HG03354 (cell line): ENCODE measurements around the gene RBCK1.

Experiments
- ATAC-seq: cut with Tn5 transposase; IDR thresholded peaks from one replicate; pipeline ENCODE4 v1.9.1; 2021; ENCODE audit warnings: mild to moderate bottlenecking; ENCODE audit not compliant: unreplicated experiment, poor library complexity, severe bottlenecking

RBCK1 gene

GRCh38 chr20:414161-414560, 6.1 kb downstream of the RBCK1 start:
- ATAC-seq = no peak

- ATAC-seq = no peak
Measured at GRCh38 chr20:415820-416322, 7.8 kb downstream of the RBCK1 start.

GRCh38 chr20:416950-417800, 9.1 kb downstream of the RBCK1 start:
- no peak for ATAC-seq

GRCh38 chr20:417801-418342, 9.8 kb downstream of the RBCK1 start:
- ATAC-seq = no peak

GRCh38 chr20:418858-419365, 10.8 kb downstream of the RBCK1 start:
- no peak for ATAC-seq

- no peak for ATAC-seq
Measured at GRCh38 chr20:419556-420165, 11.6 kb downstream of the RBCK1 start.

- ATAC-seq = no peak
Measured at GRCh38 chr20:420166-420620, 12.1 kb downstream of the RBCK1 start.

- no peak for ATAC-seq
Measured at GRCh38 chr20:420721-421574, 12.8 kb downstream of the RBCK1 start.

GRCh38 chr20:421685-422250, 13.7 kb downstream of the RBCK1 start:
- no peak for ATAC-seq

GRCh38 chr20:426566-426965, 18.5 kb downstream of the RBCK1 start:
- ATAC-seq = no peak

GRCh38 chr20:427401-427800, 19.3 kb downstream of the RBCK1 start:
- no peak for ATAC-seq

GRCh38 chr20:427849-428657, 20.0 kb downstream of the RBCK1 start:
- ATAC-seq = no peak

GRCh38 chr20:428658-429200, 20.6 kb downstream of the RBCK1 start:
- no peak for ATAC-seq

- no peak for ATAC-seq
Measured at GRCh38 chr20:430091-430999, 22.2 kb downstream of the RBCK1 start.

GRCh38 chr20:431012-431904, 23.2 kb downstream of the RBCK1 start:
- ATAC-seq = no peak

GRCh38 chr20:432208-432607, 24.1 kb downstream of the RBCK1 start:
- no peak for ATAC-seq
